Uterus (tissue), 2 donors: ENCODE measurements around the gene ELOVL5.

ENCODE experiments used
- CTCF ChIP-seq, 4 experiments: fragments of 200-600 bp in 2 of 4; fragments of 450-650 bp in 2 of 4; sonication (generic) in 2 of 4; IDR thresholded peaks; one replicate each; pipeline ENCODE4 v1.5.1; 2016 to 2019; ENCODE audit warnings: antibody characterized with exemption in 4 of 4, mild to moderate bottlenecking in 2 of 4, moderate library complexity in 1 of 4
- POLR2A ChIP-seq, 2 donors: fragments of 450-650 bp; IDR thresholded peaks; one replicate each; pipeline ENCODE4 v1.6.1; 2016; ENCODE audit warnings: antibody characterized with exemption in 2 of 2, mild to moderate bottlenecking in 1 of 2, moderate library complexity in 1 of 2

GRCh38 chr6:53258076-53258773 is 90.5 kb downstream of the ELOVL5 start:
- TF ChIP-seq CTCF (IDR thresholded peaks at IDR 0.05) (no peak), POLR2A (IDR thresholded peaks at IDR 0.05) (no peak)
